GM12892 (cell line): ENCODE results near the gene ITGB1.

ENCODE experiments used
- POLR2A ChIP-seq: IDR thresholded peaks from 2 replicates; pipeline ENCODE4 v1.6.1; 2011; ENCODE audit warnings: low read depth, low read length, control low read depth
- POLR2AphosphoS5 ChIP-seq: IDR thresholded peaks from 2 replicates; pipeline ENCODE4 v1.6.1; 2011; ENCODE audit warnings: low read depth, low read length, control low read depth
- TAF1 ChIP-seq: IDR thresholded peaks from 2 replicates; pipeline ENCODE4 v1.6.1; 2011; ENCODE audit warnings: low read depth, mild to moderate bottlenecking, control low read depth, low read length, borderline replicate concordance

DNA sequence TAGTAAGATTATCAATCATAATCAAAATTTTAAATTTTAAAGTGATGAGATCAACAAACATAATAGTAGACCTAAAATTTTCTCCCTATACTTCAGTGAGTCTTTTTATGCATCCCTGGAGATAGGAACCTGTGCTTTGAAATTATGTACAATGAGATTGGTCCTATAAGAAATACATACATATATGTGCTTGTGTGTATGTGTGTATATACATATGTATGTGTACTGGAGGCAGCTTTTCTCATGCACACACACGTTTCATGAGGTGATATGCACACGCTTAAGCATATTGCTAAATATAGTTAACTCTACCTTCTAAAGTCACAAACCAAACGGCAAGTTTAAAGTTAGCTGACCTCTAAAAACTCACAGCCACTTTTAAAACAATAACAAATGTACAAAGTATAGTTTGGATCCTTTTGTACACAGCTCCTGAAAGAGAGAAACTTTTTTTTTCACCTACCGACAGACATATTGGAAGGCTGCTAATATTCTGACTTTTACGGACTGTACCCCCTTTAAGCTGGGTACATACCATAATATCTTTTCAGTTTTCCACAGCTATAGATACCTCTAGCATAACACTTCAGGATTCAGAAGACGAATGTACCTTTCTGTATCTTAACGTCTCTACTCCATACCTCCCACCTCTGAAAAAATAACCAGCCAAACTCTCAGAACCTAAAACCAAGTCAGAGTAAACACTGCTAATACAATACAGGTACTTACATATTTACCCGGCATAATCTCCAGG lies 3.3 kb downstream of the ITGB1 start:
- no peak for TF ChIP-seq POLR2AphosphoS5
- no peak for TF ChIP-seq POLR2A
- no peak for TF ChIP-seq TAF1
